Stimulated activated CD8-positive, alpha-beta memory T cell treated with anti-CD3 and anti-CD28 coated beads, Interleukin-12 subunit alpha, Interleukin-12 subunit beta, amount 100 ng/mL, for 24 hours (primary cell): ENCODE measurements around the gene PPP4R3A.
"Not testable (repeated sequence)": the region's sequence is repeated elsewhere in the genome, so short reads cannot be mapped to it uniquely, and the experiment has no call there.

Source experiments
- DNase-seq: peaks from one replicate; pipeline ENCODE4 v3.0.0-alpha.2; 2020; ENCODE audit errors: extremely low read depth

The PPP4R3A gene

DNA sequence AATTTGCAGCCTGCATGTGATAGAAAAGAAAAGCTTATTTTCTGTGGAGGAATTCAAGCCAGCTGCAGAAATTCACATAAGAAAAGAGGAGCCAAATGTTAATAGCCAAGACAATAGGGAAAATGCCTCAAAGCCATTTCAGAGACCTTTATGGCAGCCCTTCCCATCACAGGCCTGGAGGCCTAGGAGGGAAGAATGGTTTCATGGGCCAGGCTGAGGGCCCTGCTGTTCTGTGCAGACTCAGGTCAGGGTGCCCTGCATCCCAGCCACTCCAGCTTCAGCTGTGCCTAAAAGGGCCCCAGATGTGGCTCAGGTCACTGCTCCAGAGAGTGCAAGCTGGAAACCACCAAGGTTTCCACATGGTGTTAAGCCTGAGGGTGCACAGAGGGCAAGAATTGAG lies 71.3 kb downstream of the PPP4R3A start:
- DNase-seq, result no peak

GRCh38 chr14:91436266-91436665 lies 73.8 kb downstream of the PPP4R3A start:
- DNase-seq, result not testable (repeated sequence)

DNA sequence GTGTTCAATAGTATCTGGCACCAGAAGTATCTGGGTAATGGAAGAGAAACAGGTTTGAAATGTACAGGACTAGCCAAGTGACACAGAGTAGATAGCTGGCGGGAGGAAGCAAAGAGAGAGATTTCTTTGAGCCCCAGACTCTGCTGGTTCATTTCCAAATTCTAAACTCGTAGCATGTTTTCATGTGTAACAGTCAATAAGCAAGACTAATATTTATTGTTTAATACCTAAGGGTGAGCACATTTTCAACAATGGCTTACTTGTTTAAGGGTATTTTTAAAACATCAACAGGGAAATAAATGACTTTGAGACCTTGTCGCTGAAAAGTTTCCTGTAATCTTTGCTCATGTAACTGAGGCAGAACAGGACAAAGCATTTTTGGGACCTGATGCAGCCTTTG lies 80.7 kb downstream of the PPP4R3A start:
- DNase-seq, result no peak

DNA sequence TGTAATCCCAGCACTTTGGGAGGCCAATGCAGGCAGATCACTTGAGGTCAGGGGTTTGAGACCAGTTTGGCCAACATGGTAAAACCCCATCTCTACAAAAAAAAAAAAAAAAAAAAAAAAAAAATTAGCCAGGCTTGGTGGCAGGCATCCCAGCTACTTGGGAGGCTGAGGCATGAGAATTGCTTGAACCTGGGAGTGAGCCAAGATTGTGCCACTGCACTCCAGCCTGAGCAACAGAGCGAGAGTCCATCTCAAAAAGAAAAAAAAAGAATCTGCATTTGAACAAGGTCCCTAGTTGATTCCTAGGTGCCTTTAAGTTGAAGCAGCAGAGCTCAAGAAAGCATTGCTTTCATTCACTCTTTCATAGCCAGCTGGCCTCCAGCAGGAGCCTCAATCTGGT lies 81.2 kb downstream of the PPP4R3A start:
- DNase-seq, result not testable (repeated sequence)

- not testable (repeated sequence) for DNase-seq
Measured at GRCh38 chr14:91425531-91425944, 84.6 kb downstream of the PPP4R3A start.

- DNase-seq, result no peak
Measured at GRCh38 chr14:91424813-91425530, 85.1 kb downstream of the PPP4R3A start.

DNA sequence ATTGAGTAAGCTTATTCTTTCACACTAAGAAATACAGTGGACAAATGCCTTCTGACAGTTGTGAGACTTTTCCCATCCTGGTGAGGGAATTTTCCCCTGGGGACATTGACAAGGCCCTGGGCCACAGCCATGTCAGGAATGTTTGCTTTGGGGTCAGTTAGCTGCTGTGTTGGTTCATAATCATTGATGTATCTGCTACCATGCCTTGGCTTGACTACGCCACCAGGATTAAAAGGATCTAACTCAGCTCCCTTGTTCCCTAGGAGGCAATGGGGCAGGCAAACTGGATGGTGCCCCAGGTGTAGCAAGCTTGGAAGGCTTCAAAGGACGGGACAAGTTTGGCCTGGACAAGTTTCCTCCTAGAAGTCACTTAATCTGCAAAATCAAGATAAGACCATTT lies 89.4 kb downstream of the PPP4R3A start:
- DNase-seq, result no peak

GRCh38 chr14:91419451-91419850 lies 90.7 kb downstream of the PPP4R3A start:
- no peak for DNase-seq

DNA sequence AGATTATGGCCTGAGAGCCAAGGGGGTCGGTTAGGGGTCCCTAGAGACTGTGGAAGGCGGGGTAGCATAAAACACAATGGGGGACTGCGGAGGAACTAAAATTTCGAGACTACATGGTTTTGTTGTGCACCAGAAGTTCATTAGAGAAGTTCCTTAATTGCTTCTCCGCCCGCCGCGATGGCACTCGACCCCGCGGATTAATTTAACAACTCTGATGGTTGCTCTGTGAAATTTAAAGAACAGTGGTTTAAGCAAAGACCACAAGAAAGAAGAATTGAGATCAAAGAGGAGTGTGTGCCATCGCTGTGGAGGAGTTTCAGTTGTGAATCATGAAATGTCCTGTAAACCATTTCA lies 91.1 kb downstream of the PPP4R3A start:
- no peak for DNase-seq

GRCh38 chr14:91418387-91419043 lies 91.6 kb downstream of the PPP4R3A start:
- DNase-seq, result no peak

DNA sequence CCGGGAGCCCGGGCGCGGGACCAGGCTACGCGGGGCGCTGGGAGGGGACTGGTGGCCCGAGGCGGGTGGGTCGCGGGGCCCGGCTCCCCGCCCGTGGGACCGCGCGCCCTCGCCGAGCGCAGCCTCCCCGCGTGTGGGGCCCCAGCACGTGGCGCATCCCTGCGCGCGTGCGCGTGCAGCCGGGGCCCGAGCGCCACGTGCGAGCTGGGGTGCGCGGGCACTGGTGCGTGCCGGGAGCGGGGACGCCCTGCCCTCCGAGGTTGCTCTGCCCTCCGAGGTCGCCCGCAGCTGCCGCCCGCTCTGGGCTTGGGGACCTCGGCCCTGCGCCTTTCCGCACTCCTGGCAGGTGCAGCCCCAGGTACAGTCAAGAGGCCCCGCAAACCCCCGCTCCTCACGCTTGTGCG lies 92.1 kb downstream of the PPP4R3A start:
- no peak for DNase-seq

- DNase-seq, result no peak
Measured at GRCh38 chr14:91417120-91417982, 92.8 kb downstream of the PPP4R3A start, which contains the start of gene CCDC88C. TSS of gene CCDC88C (minus strand) at chr14:91417820. CDS start at chr14:91417690, 130 bp downstream.

GRCh38 chr14:91416744-91417119 lies 93.4 kb downstream of the PPP4R3A start:
- no peak for DNase-seq

DNA sequence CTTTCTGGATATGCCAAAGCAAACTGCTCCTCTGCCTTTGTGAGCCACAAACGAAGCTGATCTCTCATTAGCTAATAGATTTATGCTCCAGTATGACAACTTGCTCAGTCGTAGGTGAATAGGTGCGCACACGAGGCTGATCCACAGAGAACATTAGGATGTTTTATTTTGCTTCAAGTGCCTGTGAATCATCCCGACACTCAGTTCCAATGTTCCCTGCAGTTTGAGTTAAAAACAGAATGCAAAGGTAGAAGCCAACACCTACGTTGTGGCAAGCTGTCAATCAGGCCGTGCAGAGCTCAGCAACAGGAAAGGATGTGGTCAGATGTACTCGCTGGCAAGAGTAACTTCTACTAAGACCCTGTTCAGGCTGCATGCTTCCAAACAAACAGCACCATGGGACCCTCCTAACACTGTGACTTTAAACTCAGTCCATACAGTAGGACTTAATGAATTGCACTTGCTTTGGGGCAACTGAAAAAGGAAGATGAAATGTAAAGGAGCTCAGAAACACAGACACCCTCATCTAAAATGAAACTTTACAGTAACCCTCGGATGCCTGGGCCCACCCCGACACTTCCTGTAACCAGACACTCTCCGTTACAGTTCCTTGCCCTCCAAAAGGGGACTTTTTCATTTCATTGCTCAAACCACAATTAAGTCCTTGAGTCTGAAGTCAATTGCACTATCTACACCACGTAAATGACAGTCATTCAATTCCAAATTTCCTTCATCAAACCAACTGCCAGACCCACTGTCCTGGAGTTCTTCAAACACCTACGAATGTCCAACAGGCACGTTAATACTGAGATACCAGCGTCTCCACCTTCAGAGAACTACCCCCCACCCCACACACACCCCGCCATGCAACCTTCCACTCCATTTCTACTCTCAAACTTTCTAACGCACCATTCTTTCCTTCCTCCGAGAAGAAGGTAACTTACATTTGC lies 94.0 kb downstream of the PPP4R3A start:
- no peak for DNase-seq

GRCh38 chr14:91414475-91414833 lies 95.7 kb downstream of the PPP4R3A start:
- DNase-seq, result no peak

- DNase-seq, result no peak
Measured at GRCh38 chr14:91413547-91414474, 96.3 kb downstream of the PPP4R3A start.

DNA sequence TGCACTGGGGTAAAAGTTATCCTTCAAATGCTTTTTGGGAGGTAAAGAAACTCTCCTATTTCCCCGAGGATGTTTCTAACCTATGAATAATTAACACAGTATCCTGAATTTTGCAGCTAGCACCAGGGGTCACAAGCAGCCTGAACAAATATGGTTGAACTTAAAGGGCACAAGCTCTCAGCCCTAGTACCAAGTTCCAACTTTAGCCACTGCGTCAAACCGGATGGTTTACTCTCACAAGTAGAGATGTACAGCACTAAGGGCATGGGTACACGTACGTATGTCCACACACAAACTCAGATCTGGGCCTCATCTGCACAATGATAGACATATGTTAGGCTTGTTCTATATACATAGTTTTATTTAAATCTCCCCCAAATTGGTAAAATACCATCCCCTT lies 97.2 kb downstream of the PPP4R3A start:
- no peak for DNase-seq

- DNase-seq, result no peak
Measured at GRCh38 chr14:91410771-91411536, 99.2 kb downstream of the PPP4R3A start.

GRCh38 chr14:91409928-91410718 lies 100.0 kb downstream of the PPP4R3A start:
- DNase-seq, result no peak
